Pancreas (tissue), 10 donors: ENCODE measurements around the gene RUFY1. TPM values are rescaled to one million over a fixed set of nuclear protein-coding genes. Genes with fewer than 3 reads are reported as not detected.

Experiments used
- ATAC-seq, 4 donors: fragments of 200-7000 bp; cut with Tn5 transposase; one replicate each; pipeline versions ENCODE4 v1.8.0 to v1.9.1; 2020; ENCODE audit warnings: mild to moderate bottlenecking in 4 of 4, moderate library complexity in 4 of 4
- DNase-seq, 6 donors: peaks; one replicate each; pipeline ENCODE4 v3.0.0-alpha.2; 2020
- FAIRE-seq: peaks from 2 replicates; lab custom pipeline; 2012; peaks lifted over from hg19 to GRCh38; lab: Jason Lieb, UNC
- H3K27ac ChIP-seq, 4 donors: fragments of 200-600 bp; sonication (generic); 1 replicate in 3 of 4; 2 replicates in 1 of 4; pipeline versions ENCODE4 v1.5.0 to v1.8.0; 2020
- H3K27me3 ChIP-seq, 4 donors: fragments of 200-600 bp; one replicate each; pipeline ENCODE4 v1.8.0; 2021
- H3K36me3 ChIP-seq, 3 donors: fragments of 200-600 bp; sonication (generic) in 1 of 3; one replicate each; pipeline versions ENCODE4 v1.5.0 to v1.8.0; 2020 to 2021
- H3K4me1 ChIP-seq, 3 donors: fragments of 200-600 bp; one replicate each; pipeline ENCODE4 v1.8.0; 2021
- H3K4me3 ChIP-seq, 4 donors: fragments of 200-600 bp; sonication (generic) in 2 of 4; one replicate each; pipeline versions ENCODE4 v1.5.0 to v1.8.0; 2020 to 2021
- H3K9me3 ChIP-seq, 4 donors: fragments of 200-600 bp; one replicate each; pipeline ENCODE4 v1.8.0; 2021
- CTCF ChIP-seq, 4 donors: fragments of 200-600 bp; sonication (generic) in 3 of 4; IDR thresholded peaks; one replicate each; pipeline versions ENCODE4 v1.5.0 to v1.8.0; 2021; ENCODE audit warnings: antibody characterized with exemption in 4 of 4
- WGBS, 2 donors: extraction: QIAGEN DNeasy Blood & Tissue Kit; methylation state at CpG; one replicate each; pipeline ENCODE4 v1.1.7; 2013; 5-methylcytosine and 5-hydroxymethylcytosine counted together
- intact Hi-C, 3 donors: fragments of 100-400 bp; cut with DNase I; formaldehyde crosslinking; loops; one replicate each; pipeline versions ENCODE4 v1.11.1 to v1.14.2; 2022
- polyA plus RNA-seq, 2 donors: library from polyadenylated mRNA; stranded (reverse); fragments of 200-250 nt; gene quantifications; one replicate each; pipeline ENCODE4 v1.2.3, GENCODE V29; 2013
- total RNA-seq, 6 donors: library from RNA; stranded (reverse); fragmentation: NEBNext Ultra II Directional in 4 of 6; extraction: Animal tissue kit (Norgen Biotek cat#: 25700) in 4 of 6; gene quantifications; one replicate each; pipeline versions ENCODE4 v1.2.1 to v1.2.4, GENCODE V29; 2021 to 2023
- donor health status: healthy with polysubstance abuse.
- donor health status: DM: no; HTN: no; CAD: no; lungs with moderate emphysema.
- donor health status: DM: no; HTN: no; CAD: no.
- donor health status: control.
- donor health status: control.
- donor health status: Bipolar disorder and iron deficiency.
- donor health status: DM: yes; HTN: yes; CAD: no.
- donor health status: DM: no; HTN: no; CAD: no.
- donor health status: DM: no; HTN: no; CAD: no.
- donor health status: DM: yes; HTN: yes; CAD: no.

The RUFY1 gene
- total and polyA plus RNA-seq, 8 donors = 16.4 to 35.8 (median 17.9) TPM

- intact Hi-C loops = no loop called here
- no peak for FAIRE-seq
- ATAC-seq = peak; percentile 41 to 65 (median 58)
- H3K27ac ChIP-seq = peak overlapping the region; percentile 55 to 85 (median 82)
- no peaks in the 10 kb centered on the region for H3K27me3 ChIP-seq
- H3K4me3 ChIP-seq = peak overlapping the region in 3 of 4 donors; percentile 45 to 51 (median 50)
- 2 to 3% methylated on average over 14 of the region's 14 CpGs for WGBS, 2 donors
- H3K36me3 ChIP-seq = peaks cover 0 to 19% (median 16%) of the 10 kb centered on the region in 3 donors
- peak; percentile 43 to 73 (median 54) for DNase-seq
- TF ChIP-seq CTCF (IDR thresholded peaks at IDR 0.05) = no peak
- H3K4me1 ChIP-seq = peaks cover 0 to 4% (median 0%) of the 10 kb centered on the region in 3 donors
- H3K9me3 ChIP-seq = no peaks in the 10 kb centered on the region
Measured at GRCh38 chr5:179558932-179559283, 8.6 kb downstream of the RUFY1 start.

DNA sequence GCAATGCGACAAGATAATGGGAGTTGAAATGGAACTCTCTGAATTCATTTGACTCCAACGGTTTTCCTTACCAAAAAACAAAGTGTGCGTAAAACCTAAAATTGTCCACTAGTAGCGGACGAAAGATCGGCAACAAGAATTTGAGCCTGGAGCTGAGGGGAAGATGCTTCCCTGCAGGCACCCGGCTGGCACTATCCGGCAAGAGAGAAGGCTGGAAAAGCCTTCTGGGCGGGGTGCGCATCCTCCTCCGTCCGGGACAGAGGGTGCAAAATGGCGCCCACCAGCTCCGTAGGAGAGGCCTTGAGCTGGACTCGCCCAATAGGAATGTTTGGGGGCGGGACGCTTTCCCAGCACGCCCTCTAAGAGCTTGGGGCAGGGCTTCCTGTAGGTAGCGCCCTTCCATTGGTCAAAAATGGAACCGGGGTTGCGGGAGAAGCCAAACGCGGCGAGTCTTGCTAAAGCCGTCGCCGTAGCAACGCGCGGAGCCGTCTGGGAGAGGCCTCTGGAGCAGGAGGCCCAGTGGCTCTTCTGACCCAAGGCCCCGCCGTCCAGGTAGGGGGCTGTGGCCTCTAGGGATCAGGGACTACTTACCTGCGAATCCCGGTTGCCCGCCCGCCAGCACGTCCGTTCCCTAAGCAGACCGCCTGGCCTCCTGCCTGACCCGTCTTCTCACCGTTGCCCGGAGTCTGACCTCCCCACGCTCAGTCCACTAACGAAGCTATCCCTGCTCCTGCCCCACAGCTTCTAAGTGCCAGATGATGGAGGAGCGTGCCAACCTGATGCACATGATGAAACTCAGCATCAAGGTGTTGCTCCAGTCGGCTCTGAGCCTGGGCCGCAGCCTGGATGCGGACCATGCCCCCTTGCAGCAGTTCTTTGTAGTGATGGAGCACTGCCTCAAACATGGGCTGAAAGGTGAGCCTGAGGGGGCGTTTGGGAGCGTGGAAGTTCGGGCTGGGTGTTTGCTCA lies 9.2 kb downstream of the RUFY1 start:
- DNase-seq (peak; percentile 94 to 99 (median 98)), ATAC-seq (peak; percentile 98 to 100 (median 98)), FAIRE-seq (peak; percentile 76)
- Histone ChIP-seq H3K27me3 (no peaks in the 10 kb centered on the region), H3K4me1 (peaks cover 0 to 4% (median 0%) of the 10 kb centered on the region in 3 donors), H3K9me3 (no peaks in the 10 kb centered on the region), H3K27ac (peak overlapping the region; percentile 55 to 85 (median 82)), H3K4me3 (peak overlapping the region; percentile 36 to 51 (median 48)), H3K36me3 (peaks cover 0 to 19% (median 16%) of the 10 kb centered on the region in 3 donors)
- intact Hi-C loops = no loop called here
- TF ChIP-seq CTCF (IDR thresholded peaks at IDR 0.05) = no peak
- WGBS, 2 donors = 3% methylated on average over 52 of the region's 52 CpGs

- DNase-seq (no peak), ATAC-seq (no peak), FAIRE-seq (no peak)
- H3K27me3 ChIP-seq = no peaks in the 10 kb centered on the region
- WGBS, 2 donors = 48 to 75% methylated on average over 2 of the region's 2 CpGs
- H3K36me3 ChIP-seq = peaks cover 3 to 41% (median 29%) of the 10 kb centered on the region in 3 donors
- intact Hi-C loops = no loop called here
- H3K4me1 ChIP-seq = peaks cover 0 to 4% (median 0%) of the 10 kb centered on the region in 3 donors
- H3K9me3 ChIP-seq = no peaks in the 10 kb centered on the region
- no peak overlapping the region for H3K4me3 ChIP-seq
- H3K27ac ChIP-seq = no peak overlapping the region
- no peak for TF ChIP-seq CTCF (IDR thresholded peaks at IDR 0.05)
Measured at GRCh38 chr5:179564526-179564925, 14.2 kb downstream of the RUFY1 start.

DNA sequence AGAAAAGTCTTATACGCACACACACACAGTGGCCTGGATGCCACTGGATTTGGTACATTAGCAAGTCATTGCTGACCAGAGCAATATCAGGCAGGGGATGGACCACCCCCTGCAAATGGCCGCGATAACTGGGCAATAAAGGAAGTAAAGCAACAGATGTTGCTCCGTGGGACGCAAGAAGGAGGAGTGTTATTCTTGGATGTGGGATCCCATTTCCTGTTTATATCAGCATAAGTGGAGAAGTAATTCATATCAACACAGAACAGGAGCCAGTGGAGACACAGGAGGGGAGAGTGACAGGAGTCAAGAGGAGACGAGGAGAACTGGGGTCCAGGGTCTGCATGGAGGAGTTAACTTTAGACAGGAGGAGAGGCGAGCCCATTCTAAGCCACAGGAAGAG lies 18.4 kb downstream of the RUFY1 start:
- H3K27ac ChIP-seq = no peak overlapping the region
- H3K36me3 ChIP-seq = peaks cover 3 to 26% (median 24%) of the 10 kb centered on the region in 3 donors
- no peaks in the 10 kb centered on the region for H3K9me3 ChIP-seq
- DNase-seq (peak in 1 of 6 donors; percentile 8), FAIRE-seq (no peak), ATAC-seq (no peak)
- 79 to 89% methylated on average over 7 of the region's 7 CpGs for WGBS, 2 donors
- no peak overlapping the region for H3K4me3 ChIP-seq
- intact Hi-C loops = no loop called here
- H3K27me3 ChIP-seq = no peaks in the 10 kb centered on the region
- no peaks in the 10 kb centered on the region for H3K4me1 ChIP-seq
- TF ChIP-seq CTCF (IDR thresholded peaks at IDR 0.05) = no peak
